Tongue (tissue), 2 donors: Measurements from ENCODE around the gene OR7C1. TPM values are rescaled to one million over a fixed set of nuclear protein-coding genes. Genes with fewer than 3 reads are reported as not detected.
A peak's percentile ranks its signal among the peaks of the same experiment; 100 is the strongest.
"Not testable (repeated sequence)": the region's sequence is repeated elsewhere in the genome, so short reads cannot be mapped to it uniquely, and the experiment has no call there.

Source experiments
- DNase-seq: peaks from one replicate; pipeline ENCODE4 v3.0.0-alpha.2; 2015
- total RNA-seq: library from RNA; depleted of rRNA; stranded (reverse); fragments of >200 nt; gene quantifications from one replicate; pipeline ENCODE4 v1.2.3, GENCODE V29; 2014

OR7C1 gene
- total RNA-seq, result 0.31 TPM

- DNase-seq, result peak; percentile 47
These were observed at the start of gene OR7C1, which contains the start of gene OR7A5 for GRCh38 chr19:14835011-14835410. Gene OR7C1, minus strand, starts transcription at chr19:14835185. Its CDS starts 35,049 bp downstream, at chr19:14800136. Gene OR7A5, minus strand, starts transcription at chr19:14835185. Its CDS starts 6,944 bp downstream, at chr19:14828241.

- DNase-seq, result peak; percentile 31
These were observed 36.7 kb upstream of the OR7C1 start for GRCh38 chr19:14871619-14872230.

- DNase-seq, result no peak
These were observed 33.5 kb upstream of the OR7C1 start for GRCh38 chr19:14868497-14868896.

DNA sequence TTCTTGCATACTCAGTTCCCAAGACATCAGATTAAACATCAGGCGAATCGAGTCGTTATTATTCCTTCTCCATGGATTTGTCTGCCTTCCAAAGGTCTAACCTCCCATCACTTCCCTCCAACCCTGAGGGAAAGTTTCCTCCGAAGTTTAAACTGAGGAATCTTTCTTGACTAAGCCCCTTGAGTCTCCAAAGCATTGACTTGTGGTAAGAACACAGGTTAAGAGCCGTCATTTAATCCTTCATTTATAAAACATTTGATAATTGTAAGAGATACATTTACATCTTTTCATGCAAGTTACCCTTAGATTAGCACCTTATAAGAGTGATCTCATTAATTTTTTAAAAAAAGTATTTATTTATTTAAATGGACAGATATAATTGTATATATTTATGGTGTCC is 13.8 kb upstream of the OR7C1 start, which contains the start of gene OR7A10:
TSS of gene OR7A10 (minus strand) at position 101 of the 400 bp plus-strand sequence. CDS start 7,045 bp downstream, outside the sequence.
- no peak for DNase-seq

- DNase-seq, result peak; percentile 71
These were observed 8.6 kb upstream of the OR7C1 start for GRCh38 chr19:14843578-14843977.

GRCh38 chr19:14843169-14843568 is 8.2 kb upstream of the OR7C1 start:
- no peak for DNase-seq

DNA sequence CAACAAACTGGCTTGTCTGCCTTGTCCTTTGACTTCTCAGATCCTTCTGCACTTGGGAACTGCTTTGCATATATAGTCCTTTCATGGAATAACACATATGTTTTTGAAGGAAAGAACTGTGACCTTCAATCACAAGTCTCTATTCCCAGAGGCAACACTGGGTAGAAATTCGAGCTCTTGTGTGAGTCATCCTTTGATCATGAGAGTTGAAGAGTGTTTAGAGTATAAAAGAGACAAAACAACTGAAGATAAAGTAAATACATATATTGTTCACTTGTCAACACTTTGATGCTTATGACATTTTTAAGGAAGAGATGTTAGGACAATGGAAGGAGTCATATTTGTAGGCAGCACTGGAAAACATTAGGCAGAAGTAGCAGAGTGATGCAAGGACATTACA is 5.2 kb upstream of the OR7C1 start:
- DNase-seq, result peak; percentile 11

- DNase-seq, result no peak
These were observed 2.4 kb upstream of the OR7C1 start for GRCh38 chr19:14837391-14837790.

- no peak for DNase-seq
These were observed 4.3 kb downstream of the OR7C1 start for GRCh38 chr19:14830702-14831101.

DNA sequence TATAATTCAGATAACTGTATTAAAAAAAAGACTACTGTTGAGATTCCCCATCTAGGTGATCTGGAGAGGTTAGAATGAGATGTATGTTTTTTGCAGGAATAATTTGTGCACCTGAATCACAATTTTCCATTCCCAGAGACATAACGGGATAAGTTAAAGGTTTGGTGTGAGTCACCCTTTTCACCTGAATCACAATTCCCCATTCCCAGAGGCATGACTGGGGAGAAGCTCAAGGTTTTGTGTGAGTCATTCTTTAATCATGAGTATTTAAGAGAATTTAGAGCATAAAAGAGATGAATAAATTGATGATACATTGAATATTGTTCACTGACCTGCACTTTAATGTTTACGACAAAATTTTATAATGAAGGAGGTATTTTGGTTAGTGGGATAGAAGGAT is 9.0 kb downstream of the OR7C1 start:
- DNase-seq, result no peak

GRCh38 chr19:14821937-14822336 is 13.0 kb downstream of the OR7C1 start:
- DNase-seq, result peak; percentile 49

DNA sequence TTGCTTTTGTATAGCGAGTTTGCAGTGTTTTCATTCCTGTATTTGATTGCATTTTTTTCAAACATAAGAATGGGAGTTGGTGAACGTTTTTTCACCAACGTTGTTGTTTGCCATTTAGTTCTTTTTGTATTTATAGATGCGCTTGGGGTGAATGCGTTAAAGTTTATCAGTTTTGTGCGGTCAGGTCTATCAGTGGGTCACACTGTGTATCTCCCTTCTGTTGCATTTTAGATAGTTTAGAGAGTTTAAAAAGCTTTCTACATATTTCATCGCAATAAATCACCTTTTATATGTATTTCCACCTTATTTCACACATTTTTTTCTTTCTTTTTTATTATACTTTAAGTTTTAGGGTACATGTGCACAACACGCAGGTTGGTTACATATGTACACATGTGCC is 16.4 kb downstream of the OR7C1 start:
- DNase-seq, result no peak

DNA sequence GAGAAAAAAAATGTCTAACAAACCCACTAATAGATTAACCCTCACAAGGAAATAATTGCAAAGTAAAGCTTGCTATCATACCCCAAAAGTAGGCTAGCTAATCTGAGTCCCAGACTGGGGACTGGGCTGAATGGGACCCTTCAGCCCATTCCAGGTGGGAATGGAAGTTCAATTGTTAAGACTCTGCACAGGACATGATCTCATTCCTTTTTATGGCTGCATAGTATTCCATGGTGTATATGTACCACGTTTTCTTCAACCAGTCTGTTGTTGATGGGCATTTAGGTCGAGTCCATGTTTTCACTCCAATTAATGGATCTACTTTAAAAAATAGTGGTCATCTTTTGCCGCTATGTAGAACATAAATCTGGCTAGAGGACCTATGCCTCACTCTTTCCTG is 17.9 kb downstream of the OR7C1 start:
- no peak for DNase-seq

DNA sequence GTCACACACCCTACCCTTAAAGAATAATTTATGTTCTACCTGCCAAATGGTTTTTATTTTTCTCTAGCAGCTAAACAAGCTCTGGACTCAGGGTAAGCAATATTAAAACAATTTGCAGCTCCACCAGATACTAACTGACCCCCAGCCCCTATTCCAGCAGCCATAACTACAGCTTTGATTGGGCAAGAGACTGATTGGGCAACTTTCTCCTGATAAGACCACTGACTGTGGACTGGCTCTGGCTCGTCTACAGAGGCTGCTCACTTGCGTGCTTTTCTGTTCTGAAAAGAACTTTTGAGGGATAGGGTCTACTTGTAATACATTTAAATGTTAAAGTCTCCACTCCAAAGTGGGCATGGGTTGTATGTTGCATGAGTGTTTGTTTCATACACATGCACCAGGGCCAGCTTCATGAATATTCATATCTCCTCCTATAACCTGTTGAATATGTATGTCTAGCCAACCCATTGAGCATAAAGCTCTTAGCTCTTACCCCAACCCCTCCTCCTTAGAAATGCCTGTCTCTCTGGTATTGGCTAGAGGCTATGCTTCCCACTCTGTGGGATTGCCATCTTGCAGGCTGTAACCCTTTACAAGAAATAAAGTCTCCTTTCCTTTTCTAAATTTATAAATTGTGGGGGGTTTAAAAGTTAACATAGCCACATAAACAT is 19.9 kb downstream of the OR7C1 start:
- DNase-seq, result no peak

GRCh38 chr19:14809272-14810057 is 25.5 kb downstream of the OR7C1 start:
- no peak for DNase-seq

GRCh38 chr19:14804765-14805164 is 30.2 kb downstream of the OR7C1 start:
- DNase-seq, result no peak

DNA sequence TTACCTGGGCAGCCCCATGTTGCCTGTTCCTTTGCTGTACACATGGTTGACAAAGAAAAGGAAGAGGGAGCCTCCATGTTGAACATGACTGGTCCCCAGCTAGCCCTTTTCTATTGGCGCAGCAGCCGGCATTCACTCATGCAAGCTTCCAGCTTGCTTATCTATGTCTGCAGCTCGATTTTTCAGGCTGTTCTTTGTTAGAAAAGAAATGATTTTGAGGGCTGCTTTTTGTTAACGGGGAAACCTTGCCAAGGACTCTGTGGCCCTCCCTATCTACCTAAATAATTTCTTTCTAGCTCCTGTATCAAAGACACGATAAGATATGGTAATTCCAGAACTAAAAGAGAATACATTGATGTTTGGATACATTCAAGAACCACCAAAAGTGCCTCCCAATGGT is 36.2 kb downstream of the OR7C1 start:
- no peak for DNase-seq

- DNase-seq, result no peak
These were observed 39.0 kb downstream of the OR7C1 start for GRCh38 chr19:14796021-14796420.

- no peak for DNase-seq
These were observed 39.8 kb downstream of the OR7C1 start for GRCh38 chr19:14795078-14795721.

- not testable (repeated sequence) for DNase-seq
These were observed 42.7 kb downstream of the OR7C1 start for GRCh38 chr19:14792250-14792649.

DNA sequence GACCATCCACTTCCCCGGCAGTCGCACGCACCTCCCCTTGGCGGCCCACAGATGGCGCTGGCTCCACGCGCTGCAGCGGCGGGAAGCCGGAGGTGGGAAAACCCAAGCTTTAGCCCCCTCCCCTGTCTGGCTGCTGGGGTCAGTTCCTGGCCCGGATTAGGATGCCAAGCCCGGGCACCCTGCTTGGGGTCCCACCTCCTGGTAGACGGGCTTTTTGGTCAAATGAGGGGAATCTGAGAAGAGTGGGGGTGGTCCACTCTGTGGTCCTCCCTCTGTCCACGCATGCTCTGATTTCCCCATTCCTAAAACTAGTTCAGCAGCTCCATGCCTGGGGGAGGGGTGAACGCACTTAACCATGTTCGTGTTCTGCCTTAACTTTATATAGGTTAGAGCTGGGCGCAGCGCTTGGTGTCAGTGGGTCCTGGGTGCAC is 48.5 kb downstream of the OR7C1 start:
- DNase-seq, result peak; percentile 44

DNA sequence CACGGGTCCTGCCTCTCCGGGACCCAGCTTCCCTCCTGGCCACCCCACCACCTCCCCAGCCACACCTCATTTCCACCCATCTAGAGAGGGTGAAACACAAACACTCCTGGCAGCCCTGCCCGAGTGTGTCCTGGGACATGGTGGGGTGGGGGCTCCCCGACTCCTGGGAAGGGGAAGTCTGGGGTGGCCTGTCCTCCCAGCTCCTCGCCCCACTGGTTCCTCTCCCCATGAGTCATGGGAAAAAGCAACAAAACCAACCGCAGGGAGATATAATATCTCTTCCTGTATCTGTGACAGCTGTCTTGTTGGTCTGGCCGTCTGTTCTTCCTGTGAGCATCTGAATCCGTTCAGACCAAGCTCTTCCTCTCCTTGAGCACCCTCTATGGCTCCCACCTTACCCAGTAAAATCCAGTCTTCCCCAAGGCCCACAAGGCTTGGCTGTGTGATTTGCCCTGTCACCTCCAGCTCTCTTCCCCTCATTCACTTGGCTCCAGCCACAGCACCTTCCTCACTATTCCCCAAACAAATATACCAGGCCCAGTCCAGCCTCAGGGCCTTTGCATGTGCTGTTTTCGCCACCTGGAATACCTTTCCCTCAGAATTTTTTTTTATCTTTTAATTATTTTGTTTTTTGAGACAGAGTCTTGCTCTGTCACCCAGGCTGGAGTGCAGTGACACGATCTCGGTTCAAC is 49.7 kb downstream of the OR7C1 start:
- DNase-seq, result peak; percentile 12
